Breast epithelium (tissue), 3 donors: Measurements from ENCODE around the gene LDLRAD3.

Experiments used
- POLR2A ChIP-seq: fragments of 450-650 bp; IDR thresholded peaks from one replicate; pipeline ENCODE4 v1.6.1; 2016; ENCODE audit warnings: antibody characterized with exemption, mild to moderate bottlenecking, moderate library complexity
- TF ChIP-seq, protein P1 (sequence below), 3 donors: fragments of 450-650 bp; IDR thresholded peaks; one replicate each; pipeline ENCODE4 v1.5.1; 2016 to 2017; ENCODE audit warnings: antibody characterized with exemption in 3 of 3, mild to moderate bottlenecking in 3 of 3, moderate library complexity in 3 of 3

GRCh38 chr11:35978891-35979290, 35.0 kb downstream of the LDLRAD3 start:
- TF ChIP-seq, protein P1, sequence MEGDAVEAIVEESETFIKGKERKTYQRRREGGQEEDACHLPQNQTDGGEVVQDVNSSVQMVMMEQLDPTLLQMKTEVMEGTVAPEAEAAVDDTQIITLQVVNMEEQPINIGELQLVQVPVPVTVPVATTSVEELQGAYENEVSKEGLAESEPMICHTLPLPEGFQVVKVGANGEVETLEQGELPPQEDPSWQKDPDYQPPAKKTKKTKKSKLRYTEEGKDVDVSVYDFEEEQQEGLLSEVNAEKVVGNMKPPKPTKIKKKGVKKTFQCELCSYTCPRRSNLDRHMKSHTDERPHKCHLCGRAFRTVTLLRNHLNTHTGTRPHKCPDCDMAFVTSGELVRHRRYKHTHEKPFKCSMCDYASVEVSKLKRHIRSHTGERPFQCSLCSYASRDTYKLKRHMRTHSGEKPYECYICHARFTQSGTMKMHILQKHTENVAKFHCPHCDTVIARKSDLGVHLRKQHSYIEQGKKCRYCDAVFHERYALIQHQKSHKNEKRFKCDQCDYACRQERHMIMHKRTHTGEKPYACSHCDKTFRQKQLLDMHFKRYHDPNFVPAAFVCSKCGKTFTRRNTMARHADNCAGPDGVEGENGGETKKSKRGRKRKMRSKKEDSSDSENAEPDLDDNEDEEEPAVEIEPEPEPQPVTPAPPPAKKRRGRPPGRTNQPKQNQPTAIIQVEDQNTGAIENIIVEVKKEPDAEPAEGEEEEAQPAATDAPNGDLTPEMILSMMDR (IDR thresholded peaks at IDR 0.05) = no peak
- TF ChIP-seq POLR2A = no peak
